T-helper 2 cell treated with Interferon-gamma antibody and Interleukin-4, amounts not matched to agents 5 μg/mL and 100 μg/mL, for 36 hours (primary cell): ENCODE data around the gene NADSYN1.
"Not testable (repeated sequence)": the region's sequence is repeated elsewhere in the genome, so short reads cannot be mapped to it uniquely, and the experiment has no call there.

ENCODE experiments used
- DNase-seq: peaks from one replicate; pipeline ENCODE4 v3.0.0; 2021; ENCODE audit warnings: low spot score
- H3K27ac Mint-ChIP-seq: one replicate; pipeline ENCODE4 v1.8.0; 2021; ENCODE audit warnings: mild to moderate bottlenecking, mixed read lengths
- H3K27me3 Mint-ChIP-seq: one replicate; pipeline ENCODE4 v1.8.0; 2021; ENCODE audit warnings: low read depth, mixed read lengths
- H3K36me3 Mint-ChIP-seq: one replicate; pipeline ENCODE4 v1.8.0; 2021; ENCODE audit warnings: low read depth, mixed read lengths
- H3K4me1 Mint-ChIP-seq: one replicate; pipeline ENCODE4 v1.8.0; 2021; ENCODE audit warnings: low read depth, mixed read lengths
- H3K4me3 Mint-ChIP-seq: one replicate; pipeline ENCODE4 v1.8.0; 2022; ENCODE audit warnings: mild to moderate bottlenecking, moderate library complexity, mixed read lengths
- H3K9me3 Mint-ChIP-seq: one replicate; pipeline ENCODE4 v1.8.0; 2021; ENCODE audit warnings: mixed read lengths

NADSYN1 gene

DNA sequence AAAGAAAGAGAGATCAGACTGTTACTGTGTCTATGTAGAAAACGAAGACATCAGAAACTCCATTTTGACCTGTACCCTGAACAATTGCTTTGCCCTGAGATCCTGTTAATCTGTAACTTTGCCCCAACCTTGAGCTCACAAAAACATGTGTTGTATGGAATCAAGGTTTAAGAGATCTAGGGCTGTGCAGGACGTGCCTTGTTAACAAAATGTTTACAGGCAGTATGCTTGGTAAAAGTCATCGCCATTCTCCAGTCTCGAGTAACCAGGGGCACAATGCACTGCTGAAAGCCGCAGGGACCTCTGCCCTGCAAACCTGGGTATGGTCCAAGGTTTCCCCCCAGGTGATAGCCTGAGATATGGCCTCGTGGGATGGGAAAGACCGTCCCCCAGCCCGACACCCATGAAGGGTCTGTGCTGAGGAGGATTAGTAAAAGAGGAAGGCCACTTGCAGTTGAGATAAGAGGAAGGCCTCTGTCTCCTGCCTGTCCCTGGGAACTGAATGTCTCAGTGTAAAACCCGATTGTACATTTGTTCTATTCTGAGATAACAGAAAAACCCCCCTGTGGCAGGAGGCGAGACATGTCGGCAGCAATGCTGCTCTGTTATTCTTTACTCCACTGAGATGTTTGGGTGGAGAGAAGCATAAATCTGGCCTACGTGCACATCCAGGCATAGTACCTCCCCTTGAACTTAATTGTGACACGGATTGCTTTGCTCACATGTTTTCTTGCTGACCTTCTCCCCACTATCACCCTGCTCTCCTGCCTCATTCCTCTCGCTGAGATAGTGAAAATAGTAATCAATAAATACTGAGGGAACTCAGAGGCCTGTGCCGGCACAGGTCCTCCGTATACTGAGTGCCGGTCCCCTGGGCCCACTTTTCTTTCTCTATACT, 82.0 kb downstream of the NADSYN1 start:
- not testable (repeated sequence) for H3K4me1 Mint-ChIP-seq, H3K27me3 Mint-ChIP-seq, H3K4me3 Mint-ChIP-seq, H3K36me3 Mint-ChIP-seq, DNase-seq, H3K9me3 Mint-ChIP-seq, H3K27ac Mint-ChIP-seq

DNA sequence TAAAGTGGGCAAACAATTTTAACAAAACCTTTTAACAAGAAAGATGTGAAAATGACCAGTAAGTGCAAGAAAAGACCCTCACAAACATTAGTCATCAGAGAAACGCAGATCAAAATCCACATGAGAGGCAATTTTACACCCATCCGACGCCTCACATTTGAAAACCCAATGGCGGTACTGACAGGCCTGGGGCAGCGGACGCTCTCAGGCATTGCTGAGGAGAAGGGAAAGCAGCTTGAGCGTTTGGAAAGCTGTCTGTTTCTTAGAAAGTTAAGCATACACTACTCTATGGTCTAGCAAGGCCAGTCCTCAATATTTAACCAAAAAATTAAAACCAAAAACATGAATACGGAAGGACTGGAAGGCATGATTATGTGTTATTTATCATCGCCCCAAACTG, 82.8 kb downstream of the NADSYN1 start:
- DNase-seq = no peak
- H3K9me3 Mint-ChIP-seq = peaks cover 1% of the 10 kb centered on the region
- no peaks in the 10 kb centered on the region for H3K4me1 Mint-ChIP-seq
- H3K4me3 Mint-ChIP-seq = no peak overlapping the region
- no peaks in the 10 kb centered on the region for H3K36me3 Mint-ChIP-seq
- H3K27me3 Mint-ChIP-seq = no peaks in the 10 kb centered on the region
- H3K27ac Mint-ChIP-seq = no peak overlapping the region

DNA sequence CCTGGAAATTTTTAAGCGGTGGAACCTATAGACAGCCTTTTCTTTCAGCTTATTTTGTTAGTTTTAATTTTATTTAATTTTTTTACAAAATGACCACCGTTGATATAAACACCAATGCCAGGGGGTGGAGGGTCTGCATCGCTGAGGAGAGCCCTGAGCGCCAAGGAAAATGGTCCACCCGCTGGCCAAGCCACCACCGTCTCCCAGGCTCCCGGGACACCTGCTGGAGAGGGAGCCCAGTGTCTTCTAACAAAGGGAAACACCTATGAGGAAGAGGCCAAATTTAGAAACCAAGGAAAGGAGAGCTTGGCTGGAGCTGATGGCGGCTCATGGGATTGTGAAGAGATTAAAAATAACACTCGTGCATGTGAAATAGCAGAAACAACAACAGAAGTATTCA, 84.5 kb downstream of the NADSYN1 start:
- Mint-ChIP-seq H3K4me1 (no peaks in the 10 kb centered on the region), H3K27ac (no peak overlapping the region), H3K9me3 (peaks cover 10% of the 10 kb centered on the region), H3K4me3 (no peak overlapping the region), H3K27me3 (no peaks in the 10 kb centered on the region), H3K36me3 (no peaks in the 10 kb centered on the region)
- DNase-seq = no peak

DNA sequence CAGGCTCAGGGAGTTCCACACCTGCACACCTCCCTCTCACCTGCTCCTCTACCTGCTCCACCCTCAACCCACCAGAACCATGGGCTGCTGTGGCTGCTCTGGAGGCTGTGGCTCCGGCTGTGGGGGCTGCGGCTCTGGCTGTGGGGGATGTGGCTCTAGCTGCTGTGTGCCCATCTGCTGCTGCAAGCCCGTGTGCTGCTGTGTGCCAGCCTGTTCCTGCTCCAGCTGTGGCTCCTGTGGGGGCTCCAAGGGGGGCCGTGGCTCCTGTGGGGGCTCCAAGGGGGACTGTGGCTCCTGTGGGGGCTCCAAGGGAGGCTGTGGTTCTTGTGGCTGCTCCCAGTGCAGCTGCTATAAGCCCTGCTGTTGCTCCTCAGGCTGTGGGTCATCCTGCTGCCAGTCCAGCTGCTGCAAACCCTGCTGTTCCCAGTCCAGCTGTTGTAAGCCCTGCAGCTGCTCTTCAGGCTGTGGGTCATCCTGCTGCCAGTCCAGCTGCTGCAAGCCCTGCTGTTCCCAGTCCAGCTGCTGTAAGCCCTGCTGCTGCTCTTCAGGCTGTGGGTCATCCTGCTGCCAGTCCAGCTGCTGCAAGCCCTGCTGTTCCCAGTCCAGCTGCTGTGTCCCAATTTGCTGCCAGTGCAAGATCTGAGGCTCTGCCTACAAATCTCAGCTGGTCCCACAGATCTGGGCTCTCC, 85.1 kb downstream of the NADSYN1 start, which contains the start of gene KRTAP5-8:
TSS of gene KRTAP5-8 (plus strand) at position 49 of the 689 bp plus-strand sequence. CDS start at position 80, 31 bp downstream.
- H3K4me1 Mint-ChIP-seq, H3K4me3 Mint-ChIP-seq, DNase-seq, H3K27ac Mint-ChIP-seq, H3K9me3 Mint-ChIP-seq, H3K36me3 Mint-ChIP-seq, H3K27me3 Mint-ChIP-seq: not testable (repeated sequence)

DNA sequence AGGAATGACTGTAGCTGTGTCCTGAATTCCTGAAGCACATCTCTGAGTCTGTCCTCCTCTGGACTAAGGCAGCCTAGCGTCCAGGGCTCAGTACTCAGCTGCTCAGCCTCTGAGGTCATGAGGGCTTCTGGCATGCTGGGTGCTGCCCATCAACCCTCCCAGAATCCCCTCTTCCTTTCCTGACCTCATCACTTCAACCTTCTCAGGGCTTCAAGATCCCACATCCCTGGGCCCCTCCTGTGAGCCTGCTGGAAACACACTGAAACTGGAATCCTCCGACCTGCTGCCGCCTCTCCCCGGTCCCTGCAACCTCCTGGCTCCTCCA, 85.6 kb downstream of the NADSYN1 start:
- Mint-ChIP-seq H3K9me3 (peaks cover 10% of the 10 kb centered on the region), H3K36me3 (no peaks in the 10 kb centered on the region), H3K4me3 (no peak overlapping the region), H3K4me1 (no peaks in the 10 kb centered on the region), H3K27ac (no peak overlapping the region), H3K27me3 (no peaks in the 10 kb centered on the region)
- no peak for DNase-seq

DNA sequence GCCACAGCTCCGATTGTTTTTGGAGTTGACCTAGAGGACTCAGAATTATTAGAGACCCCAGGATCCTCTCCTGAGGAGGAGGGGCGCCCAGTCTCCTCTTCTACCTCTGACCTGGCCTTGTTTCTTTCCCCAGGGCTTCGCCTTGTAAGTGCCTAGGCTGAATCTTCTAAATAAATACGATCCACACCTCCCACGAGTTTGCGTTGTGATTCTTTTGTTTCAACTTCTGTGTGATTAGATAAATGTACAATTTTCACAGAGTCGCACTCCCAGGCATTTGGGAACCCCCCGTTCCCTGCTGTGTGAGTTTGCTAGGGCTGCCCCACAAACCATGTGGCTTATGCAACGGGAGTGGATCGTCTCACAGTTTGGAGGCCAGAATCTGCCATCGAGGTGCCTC, 86.0 kb downstream of the NADSYN1 start:
- no peak overlapping the region for H3K4me3 Mint-ChIP-seq
- H3K4me1 Mint-ChIP-seq = no peaks in the 10 kb centered on the region
- no peaks in the 10 kb centered on the region for H3K36me3 Mint-ChIP-seq
- no peak for DNase-seq
- H3K9me3 Mint-ChIP-seq = peaks cover 10% of the 10 kb centered on the region
- no peak overlapping the region for H3K27ac Mint-ChIP-seq
- H3K27me3 Mint-ChIP-seq = no peaks in the 10 kb centered on the region

DNA sequence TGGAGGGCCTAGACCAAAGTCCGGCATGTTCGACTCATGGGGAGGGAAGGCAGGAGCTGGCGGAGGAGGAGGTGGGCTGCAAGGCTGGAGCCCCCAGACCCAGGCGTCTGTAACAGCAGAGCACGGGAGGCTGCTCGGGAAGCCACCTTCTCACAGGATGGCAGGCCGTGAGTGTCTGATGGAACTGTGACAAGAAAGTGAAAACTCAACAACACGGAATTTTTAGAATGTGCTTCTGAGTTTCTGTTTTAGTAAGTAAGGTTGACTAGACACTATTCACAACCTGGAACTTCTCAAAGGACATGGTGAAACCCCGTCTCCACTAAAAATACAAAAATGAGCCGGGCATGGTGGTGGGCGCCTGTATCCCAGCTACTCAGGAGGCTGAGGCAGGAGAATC, 87.0 kb downstream of the NADSYN1 start:
- H3K4me3 Mint-ChIP-seq, H3K27ac Mint-ChIP-seq, DNase-seq, H3K9me3 Mint-ChIP-seq, H3K4me1 Mint-ChIP-seq, H3K27me3 Mint-ChIP-seq, H3K36me3 Mint-ChIP-seq: not testable (repeated sequence)

DNA sequence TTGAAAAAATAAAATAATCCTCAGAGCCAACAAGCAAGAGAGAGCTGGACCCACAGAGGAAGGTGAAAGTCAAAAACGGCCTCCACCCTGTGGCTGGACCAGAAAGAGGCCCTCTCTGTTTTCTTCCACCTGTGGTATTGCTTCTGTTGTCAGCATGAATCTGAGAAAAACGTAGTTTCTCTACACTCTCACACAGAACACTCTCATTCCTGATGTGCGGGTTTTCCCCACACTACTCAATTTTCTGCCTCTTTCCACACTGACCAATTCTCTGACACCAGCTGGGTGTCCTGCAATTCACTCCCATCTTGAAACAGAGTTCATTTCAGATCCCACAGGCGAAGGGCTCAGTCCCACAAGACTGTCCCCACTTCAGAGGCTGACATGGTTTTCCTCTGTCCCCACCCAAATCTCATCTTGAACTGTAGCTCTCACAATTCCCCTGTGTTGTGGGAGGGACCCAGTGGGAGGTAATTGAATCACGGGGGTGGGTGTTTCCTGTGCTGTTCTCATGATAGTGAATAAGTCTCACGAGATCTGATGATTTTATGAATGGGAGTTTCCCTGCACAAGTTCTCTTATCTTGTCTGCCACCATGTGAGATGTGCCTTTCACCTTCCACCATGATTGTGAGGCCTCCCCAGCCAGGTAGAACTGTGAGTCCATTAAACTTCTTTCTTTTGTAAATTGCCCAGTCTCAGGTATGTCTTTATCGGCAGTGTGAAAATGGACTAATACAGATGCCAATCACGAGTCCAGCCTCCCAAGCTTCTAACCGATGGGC, 87.7 kb downstream of the NADSYN1 start:
- H3K4me3 Mint-ChIP-seq, H3K9me3 Mint-ChIP-seq, H3K4me1 Mint-ChIP-seq, H3K27me3 Mint-ChIP-seq, H3K27ac Mint-ChIP-seq, H3K36me3 Mint-ChIP-seq, DNase-seq: not testable (repeated sequence)

DNA sequence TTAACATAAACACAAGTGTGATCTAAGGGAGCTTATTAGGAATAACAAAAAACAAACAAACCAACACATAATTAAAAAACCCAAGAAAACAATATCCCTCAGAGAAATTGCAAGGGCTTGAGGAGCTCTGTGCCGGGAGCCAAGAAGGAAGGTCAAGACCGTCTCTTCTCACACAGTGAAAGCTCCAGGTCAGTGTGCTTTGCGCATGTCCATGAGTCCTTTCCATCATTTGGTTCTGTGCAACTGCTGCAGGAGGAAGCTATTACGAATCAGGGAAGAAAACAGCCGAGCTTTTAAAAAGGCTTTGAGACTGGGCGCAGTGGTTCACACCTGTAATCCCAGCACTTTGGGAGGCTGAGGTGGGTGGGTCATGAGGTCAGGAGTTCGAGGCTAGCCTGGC, 89.4 kb downstream of the NADSYN1 start:
- Mint-ChIP-seq H3K27me3 (peaks cover 2% of the 10 kb centered on the region), H3K36me3 (no peaks in the 10 kb centered on the region), H3K27ac (no peak overlapping the region), H3K4me1 (no peaks in the 10 kb centered on the region), H3K9me3 (peaks cover 10% of the 10 kb centered on the region), H3K4me3 (no peak overlapping the region)
- no peak for DNase-seq

DNA sequence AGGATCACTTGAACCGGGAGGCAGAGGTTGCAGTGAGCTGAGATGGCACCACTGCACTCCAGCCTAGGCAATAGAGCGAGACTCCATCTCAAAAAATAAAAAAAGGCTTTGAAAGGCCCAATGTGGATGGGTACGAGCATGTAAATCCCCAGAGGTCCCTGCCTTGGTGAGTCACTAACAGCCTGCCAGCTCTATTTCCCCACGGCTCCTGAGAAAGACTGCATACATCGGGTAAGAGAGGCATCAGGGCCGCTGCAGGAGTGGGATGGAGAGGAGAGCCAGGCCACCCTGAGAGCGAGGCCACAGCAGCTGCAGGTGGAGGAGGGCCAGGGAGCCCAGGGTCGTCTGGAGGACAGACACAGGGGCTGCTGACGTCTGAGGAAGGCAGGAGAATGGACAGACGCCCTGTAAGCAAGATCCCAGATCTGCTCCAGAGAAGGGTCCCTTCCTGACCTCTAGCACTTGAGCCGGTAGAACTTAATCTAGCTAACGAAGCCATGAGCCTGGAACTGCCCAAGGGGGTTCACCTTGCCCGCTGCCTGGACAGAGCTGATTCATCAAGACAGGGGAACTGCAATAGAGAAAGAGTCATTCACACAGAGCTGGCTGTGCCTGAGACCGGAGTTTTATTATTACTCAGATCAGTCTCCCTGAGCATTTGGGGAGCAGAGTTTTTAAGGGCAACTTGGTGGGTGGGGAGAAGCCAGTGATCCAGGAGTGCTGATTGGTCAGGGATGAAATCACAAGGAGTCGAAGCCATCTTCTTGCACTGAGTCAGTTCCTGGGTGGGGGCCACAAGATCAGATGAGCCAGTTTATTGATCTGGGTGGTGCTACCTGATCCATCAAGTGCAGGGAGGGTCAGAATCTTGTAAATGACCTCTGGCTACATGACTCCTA, 90.1 kb downstream of the NADSYN1 start:
- no peak for DNase-seq
- H3K4me1 Mint-ChIP-seq = no peaks in the 10 kb centered on the region
- peaks cover 10% of the 10 kb centered on the region for H3K9me3 Mint-ChIP-seq
- peaks cover 2% of the 10 kb centered on the region for H3K27me3 Mint-ChIP-seq
- no peak overlapping the region for H3K27ac Mint-ChIP-seq
- H3K4me3 Mint-ChIP-seq = no peak overlapping the region
- no peaks in the 10 kb centered on the region for H3K36me3 Mint-ChIP-seq

DNA sequence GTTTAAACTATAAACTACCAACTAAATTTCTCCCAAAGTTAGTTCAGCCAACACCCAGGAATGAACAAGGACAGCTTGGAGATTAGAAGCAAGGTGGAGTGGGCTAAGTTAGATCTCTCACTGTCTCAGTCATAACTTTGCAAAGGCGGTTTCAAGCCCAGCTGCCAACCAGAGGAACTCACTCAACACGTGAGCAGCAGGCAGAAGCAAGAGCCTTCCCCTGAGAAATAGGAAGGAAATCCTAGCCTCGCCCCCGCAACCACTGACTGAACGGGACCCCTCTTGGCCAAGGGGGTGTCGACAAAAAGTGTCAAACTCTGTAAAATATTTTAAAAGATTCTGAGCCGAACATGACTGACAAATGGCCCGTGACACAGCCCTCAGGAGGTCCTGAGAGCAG, 90.9 kb downstream of the NADSYN1 start:
- Mint-ChIP-seq H3K27ac (no peak overlapping the region), H3K4me1 (no peaks in the 10 kb centered on the region), H3K4me3 (no peak overlapping the region), H3K27me3 (peaks cover 2% of the 10 kb centered on the region), H3K9me3 (peaks cover 10% of the 10 kb centered on the region), H3K36me3 (no peaks in the 10 kb centered on the region)
- no peak for DNase-seq

DNA sequence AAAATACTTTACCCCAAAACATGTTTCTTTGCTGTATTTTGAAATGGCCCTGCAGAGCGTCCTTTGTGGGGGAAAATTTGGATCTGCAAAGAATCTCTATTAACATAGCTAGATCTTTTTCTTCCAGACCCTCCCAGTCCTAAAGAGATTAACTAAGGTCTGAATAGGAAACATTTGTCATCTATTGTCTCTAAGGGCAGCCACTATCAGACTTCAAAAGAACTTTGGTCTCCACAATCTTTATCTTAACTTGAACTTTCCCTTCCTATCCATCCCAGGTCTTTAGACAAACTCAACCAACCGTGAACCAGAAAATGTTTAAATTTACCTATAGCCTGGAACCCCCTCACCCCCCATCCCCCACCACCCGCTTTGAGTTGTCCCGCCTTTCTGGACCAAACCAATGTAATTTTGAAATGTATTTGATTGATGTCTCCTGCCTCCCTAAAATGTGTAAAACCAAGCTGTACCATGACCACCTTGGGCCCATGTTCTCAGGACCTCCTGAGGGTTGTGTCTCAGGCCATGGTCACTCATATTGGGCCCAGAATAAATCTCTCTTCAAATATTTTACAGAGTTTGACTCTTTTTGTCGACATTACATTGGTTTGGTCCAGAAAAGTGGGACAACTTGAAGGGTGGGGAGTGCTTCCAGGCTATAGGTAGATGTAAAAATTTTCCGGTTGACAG, 91.7 kb downstream of the NADSYN1 start:
- H3K27ac Mint-ChIP-seq = no peak overlapping the region
- no peak overlapping the region for H3K4me3 Mint-ChIP-seq
- peaks cover 8% of the 10 kb centered on the region for H3K27me3 Mint-ChIP-seq

DNA sequence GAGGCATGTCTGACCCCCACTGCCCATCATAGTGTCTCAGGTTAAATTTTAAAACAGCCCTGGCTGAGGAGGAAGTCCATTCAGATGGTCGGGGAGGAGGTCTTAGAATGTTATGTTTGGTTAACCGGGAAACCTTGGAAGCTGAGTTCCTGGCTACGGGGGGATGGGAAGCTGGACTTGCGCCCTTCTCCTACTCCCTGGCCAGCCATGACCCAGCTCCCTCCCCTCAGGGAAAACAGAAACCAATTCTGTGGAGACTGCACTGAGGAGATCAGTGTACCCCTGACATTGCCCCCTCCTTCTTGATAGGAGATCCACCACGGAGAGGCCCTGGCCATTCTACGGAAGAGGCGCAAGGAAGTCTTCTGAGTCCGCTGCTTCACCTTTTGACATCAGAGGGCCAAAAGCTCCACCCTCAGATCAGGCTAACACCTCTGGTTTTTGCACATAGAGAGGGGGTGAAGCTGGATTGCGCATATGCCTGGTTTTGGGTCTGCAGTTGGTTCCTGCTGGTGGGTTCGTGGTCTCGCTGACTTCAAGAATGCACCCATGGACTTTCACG, 92.5 kb downstream of the NADSYN1 start:
- peaks cover 9% of the 10 kb centered on the region for H3K27me3 Mint-ChIP-seq

More for the DNA sequence above, 91.7 kb downstream of the NADSYN1 start:
- H3K36me3 Mint-ChIP-seq = no peaks in the 10 kb centered on the region
- no peak for DNase-seq
- H3K9me3 Mint-ChIP-seq = peaks cover 10% of the 10 kb centered on the region
- H3K4me1 Mint-ChIP-seq = no peaks in the 10 kb centered on the region

More for the DNA sequence above, 92.5 kb downstream of the NADSYN1 start:
- Mint-ChIP-seq H3K4me1 (no peaks in the 10 kb centered on the region), H3K9me3 (peaks cover 10% of the 10 kb centered on the region), H3K4me3 (no peak overlapping the region), H3K36me3 (no peaks in the 10 kb centered on the region), H3K27ac (no peak overlapping the region)
- DNase-seq = no peak
